GOT3 (cell line): ENCODE data around the gene CCNT2.
A peak's percentile ranks its signal among the peaks of the same experiment; 100 is the strongest.
"Not testable (repeated sequence)": the region's sequence is repeated elsewhere in the genome, so short reads cannot be mapped to it uniquely, and the experiment has no call there.

Experiments used
- DNase-seq: peaks from one replicate; lab custom pipeline; 2025; ENCODE audit warnings: mixed read lengths; lab: John Stamatoyannopoulos, UW

The CCNT2 gene

DNA sequence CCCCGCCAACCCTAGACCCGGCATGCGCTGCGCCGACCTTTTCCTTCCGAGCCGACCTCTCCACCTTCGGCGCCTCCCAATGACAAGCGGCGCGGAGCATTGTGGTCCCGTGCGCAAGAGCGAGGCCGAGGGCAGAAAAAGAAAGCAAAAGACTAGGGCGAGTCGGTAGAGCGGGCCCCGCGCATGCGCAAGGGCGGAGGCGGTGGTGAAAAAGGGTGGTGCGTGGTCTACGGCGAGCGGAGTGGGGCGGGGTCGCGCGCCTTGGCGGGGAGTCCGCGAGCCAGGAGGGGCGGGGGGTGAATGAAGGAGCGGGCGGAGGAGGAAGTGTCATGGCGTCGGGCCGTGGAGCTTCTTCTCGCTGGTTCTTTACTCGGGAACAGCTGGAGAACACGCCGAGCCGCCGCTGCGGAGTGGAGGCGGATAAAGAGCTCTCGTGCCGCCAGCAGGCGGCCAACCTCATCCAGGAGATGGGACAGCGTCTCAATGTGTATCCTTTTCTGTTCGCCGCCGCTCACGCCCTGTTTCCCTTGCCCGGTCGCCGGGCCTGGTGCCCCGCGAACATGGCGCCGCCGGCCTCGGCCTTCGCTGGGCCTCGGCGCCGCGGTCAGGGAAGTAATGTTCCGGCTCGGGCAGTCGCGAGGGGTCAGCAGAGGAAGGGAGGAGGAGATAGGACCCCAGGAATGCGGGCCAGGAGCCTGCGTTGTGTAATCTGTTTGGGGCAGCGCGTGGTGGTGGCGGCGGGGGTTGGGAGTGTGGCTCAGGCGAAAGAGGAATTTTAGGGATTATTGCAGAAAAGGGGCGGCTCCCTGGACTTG, at the start of gene CCNT2:
Gene CCNT2, plus strand, starts transcription at position 297 of the 815 bp plus-strand sequence. Its CDS starts 33 bp downstream, at position 330.
- DNase-seq: peak; percentile 99

DNA sequence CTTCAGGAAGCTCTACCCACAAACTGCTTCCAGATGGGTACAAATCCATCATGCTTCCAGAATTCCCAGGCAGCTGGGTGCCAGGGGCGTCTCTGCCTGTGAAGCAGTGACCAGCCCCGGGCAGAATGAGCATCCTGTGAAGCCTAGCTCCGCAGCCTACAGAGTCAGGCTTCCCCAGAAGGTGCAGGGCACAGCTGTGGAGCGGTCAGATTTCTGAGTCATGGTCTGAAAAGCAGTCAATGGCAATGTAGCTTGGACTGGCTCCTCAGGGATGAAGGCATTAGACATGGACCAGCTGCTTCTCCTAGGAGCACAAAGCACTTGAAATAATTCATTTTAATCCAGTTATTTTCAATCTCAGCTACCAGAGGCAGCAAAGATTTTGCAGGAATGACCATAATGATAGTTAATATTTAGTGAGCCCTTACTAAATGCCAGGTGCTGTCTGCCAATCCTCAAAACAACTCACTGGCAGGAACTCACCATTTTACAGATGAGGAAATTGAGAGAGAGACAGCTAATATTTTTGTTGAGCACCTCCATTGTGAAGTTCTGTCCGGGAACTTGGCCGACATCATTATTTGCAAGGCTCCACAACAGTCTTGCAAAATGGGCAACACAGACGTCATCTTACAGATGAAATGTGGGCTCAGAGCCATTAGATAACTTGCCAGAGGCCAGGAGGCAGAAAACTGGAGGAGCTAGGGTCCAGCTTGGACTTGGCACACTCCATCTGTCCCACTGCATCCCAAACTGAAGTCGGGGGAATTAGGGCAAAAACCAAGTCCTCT, 48.5 kb upstream of the CCNT2 start:
- DNase-seq: no peak

DNA sequence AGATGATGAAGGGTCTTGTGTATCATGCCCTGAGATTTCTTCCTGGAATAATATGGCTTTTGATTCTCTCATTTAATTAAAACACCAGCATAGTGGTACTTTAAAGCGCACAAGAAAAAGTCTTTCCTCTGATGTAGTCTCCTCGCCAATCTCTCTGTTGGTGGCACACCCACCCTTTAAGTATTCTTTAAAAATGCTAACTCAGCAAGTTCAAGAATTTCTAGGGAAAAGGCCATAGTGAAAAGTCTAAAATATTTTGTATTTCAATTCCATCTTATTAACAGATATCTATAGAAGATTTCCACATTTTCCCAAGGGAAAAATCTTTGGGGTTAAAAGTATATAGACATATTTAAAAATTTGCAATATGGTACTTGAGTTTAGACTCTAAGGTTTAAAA, 45.5 kb upstream of the CCNT2 start:
- DNase-seq: no peak

DNA sequence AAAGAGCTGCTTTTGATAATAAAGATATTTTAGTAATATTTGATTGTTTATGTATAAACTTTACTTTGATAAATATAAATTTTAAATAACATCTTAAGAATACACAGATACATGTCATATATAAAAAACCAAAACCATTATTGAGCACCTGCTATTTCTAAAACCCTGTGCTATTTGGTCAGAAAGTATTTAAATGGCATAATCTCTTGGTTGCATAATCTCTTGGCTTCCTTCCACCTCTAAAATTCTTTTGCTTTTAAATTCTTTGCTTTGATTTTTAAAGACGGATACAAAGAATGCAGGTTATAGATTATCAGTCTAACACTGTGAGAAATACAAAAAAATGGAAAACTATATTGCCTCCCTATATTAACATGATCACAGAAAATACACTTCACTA, 43.3 kb upstream of the CCNT2 start:
- no peak for DNase-seq

DNA sequence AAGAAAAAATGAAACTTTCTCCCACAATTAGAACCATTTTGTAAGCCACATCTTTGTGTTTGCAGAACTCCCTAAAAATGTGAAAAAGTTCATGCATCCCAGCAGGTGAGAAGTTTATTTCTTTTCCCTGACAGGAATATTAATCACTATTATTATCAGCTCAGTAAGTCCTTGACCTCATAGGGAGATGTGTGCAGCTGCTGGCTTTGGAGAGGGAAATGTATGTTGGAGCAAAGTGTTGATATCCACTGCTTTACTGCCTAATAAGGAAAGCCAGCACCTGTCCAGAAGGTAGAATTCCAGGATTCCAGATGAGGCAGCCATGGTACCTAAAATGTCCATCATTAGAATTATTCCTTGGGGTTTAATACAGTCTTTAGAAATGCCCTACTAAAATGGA, 35.8 kb upstream of the CCNT2 start:
- no peak for DNase-seq

DNA sequence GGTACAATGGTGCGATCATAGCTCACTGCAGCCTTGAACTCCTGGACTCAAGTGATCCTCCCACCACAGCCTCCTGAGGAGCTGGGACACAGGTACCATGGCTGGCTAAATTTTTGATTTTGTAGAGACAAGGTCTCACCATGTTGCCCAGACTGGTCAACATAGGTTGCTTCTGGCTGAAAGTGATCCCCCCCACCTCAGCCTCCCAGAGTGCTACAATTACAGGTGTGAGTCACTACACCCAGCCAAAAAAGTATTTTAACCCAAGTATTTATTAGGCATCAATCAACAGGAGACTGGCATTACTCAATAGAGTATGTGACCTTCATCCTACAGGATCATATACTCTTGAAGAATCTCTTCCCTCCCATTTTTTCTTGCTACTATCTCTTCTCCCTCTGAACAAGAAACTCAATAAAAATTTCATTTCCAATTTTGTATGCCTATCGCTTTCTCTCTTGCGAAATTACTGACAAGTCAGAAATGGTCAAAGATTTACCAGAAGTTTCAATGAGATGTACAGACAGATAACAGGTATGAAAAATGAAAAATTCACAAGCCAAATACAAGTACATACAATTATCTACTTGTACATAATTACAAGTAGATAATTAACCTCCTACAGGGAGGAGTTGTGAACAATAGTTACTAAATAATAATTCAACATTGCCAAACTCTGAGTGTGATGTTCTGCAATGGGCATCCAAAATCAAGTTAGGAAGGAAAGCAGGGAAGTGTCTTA, 34.9 kb upstream of the CCNT2 start:
- no peak for DNase-seq

DNA sequence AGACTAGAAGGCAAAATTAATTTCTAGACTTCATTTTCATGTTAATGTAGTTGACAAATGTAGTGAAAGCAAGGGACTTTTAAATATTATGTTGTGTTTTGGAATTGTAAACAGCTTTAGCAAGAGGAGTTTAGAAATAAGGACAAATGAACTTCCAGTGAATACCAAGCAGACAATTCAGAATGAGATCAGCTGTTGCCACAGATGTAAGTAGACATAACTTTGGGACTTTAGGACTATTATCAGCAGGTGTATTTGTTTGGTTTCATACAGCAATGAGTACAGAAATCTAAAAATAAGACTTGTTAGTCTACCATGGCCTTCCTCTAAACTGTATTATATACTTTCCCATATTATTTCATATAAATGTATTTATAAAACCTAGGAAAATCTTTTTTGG, 34.2 kb upstream of the CCNT2 start:
- no peak for DNase-seq

DNA sequence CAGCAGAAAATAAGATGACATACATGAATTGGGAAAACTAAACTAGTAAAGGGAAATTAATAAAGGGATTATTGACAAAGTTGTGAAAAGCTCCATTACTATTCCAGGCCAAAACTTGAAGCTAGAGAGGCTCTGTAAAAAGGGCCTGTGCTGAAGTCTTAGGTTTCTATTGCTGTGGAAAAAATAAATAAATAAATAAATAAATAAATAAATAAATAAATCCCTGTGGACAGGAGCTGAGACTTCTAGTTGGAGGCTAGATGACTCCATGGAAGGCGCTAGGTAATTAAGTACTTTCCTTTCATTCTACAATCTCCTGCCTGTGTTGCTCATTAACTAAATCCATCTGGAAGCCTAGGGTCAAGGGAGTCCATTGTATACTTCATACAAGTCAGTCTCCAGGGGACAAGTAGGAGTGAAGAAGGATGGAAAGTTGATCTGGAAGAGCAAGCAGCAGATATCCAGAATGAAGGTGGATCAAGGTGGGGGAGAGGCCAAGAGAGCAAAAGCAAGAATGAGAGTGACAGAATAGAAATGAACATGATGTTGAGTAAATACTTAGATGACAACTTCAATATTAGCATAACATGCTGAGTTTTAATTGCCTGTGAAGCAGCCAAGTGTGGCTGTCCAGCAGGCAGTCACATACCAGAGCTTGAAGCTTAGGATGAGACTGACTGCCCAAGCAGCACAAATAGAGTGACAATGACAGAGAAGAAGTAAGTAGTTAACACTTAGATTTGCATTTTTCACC, 26.2 kb upstream of the CCNT2 start:
- DNase-seq: no peak

DNA sequence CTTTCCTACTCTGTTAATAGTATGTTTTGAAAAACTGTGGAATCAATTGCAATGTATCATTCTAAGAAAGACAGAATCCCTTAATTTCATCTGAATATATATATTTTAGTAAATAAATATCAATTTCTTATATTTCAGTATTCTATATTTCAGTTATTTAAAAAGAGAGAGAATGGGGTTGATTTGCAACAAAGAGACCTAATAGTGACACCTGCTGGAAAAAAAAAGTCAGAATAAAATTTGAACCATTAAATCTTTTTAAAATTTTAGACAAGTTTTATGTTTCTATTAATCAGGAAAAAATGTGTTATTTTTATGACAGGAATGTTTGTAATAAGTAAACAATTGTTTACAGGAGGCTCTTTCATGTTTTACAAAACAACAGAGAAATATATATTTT, 20.7 kb upstream of the CCNT2 start:
- DNase-seq: no peak

DNA sequence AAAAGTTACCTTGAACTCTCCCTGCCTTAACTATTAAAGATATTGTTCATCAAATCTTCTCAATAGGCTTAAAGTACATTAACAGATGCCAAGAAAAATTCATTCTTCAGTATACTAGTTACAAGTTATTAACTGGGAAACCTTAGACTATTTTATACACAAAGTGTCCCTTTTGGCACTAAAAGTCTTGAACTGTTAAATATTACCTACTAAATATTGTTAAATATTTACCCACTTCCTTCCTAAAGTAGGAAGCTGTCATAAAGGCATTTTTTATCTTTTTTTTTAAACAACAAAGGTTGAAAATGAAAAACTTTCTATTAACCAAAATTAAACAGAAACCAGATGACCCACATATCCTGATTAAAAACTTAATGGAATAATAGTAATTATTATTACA, 19.4 kb upstream of the CCNT2 start:
- no peak for DNase-seq

DNA sequence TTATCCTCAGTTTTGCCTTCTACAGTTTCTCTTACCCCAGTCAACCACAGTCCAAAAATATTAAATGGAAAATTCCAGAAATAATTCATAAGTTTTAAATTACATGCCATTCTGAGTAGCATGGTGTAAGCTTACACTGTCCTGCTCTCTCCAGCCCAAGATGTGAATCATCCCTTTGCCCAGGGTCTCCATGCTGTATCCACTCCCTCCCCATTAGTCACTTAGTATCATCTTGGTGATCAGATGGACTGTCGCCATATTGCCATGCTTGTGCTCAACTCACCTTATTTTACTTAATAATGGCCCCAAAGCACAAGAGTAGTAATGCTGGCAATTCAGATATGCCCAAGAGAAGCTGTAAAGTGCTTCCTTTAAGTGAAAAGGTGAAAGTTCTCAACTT, 18.5 kb upstream of the CCNT2 start:
- DNase-seq: no peak

DNA sequence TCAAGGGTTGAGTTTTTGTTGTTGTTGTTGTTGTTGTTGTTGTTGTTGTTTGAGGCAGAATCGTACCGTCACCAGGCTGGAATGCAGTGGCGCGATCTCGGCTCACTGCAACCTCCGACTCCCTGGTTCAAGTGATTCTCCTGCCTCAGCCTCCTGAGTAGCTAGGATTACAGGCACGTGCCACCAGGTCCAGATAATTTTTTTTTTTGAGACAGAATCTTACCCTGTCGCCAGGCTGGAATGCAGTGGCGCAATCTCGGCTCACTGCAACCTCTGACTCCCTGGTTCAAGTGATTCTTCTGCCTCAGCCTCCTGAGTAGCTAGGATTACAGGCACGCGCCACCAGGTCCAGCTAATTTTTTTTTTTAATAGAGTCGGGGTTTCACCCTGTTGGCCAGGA, 14.9 kb upstream of the CCNT2 start:
- DNase-seq: not testable (repeated sequence)

DNA sequence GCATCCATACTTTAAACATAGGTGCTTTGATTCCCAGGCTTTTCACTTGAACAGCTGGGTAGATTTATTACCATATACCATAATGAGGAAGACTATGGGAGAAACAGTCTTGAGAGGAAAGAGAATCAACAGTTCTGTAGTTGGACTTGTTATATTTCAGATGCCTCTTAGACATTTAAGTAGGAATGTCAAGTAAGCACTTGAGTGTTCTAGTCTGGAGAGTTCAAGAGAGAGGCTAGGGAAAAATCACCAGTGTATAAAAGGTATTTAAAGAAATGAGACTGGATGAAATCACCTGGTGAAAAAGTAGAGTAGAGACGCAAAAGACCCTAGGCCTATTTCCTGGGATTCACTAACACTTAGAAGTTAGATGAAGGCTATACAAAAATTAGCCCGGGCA, 13.5 kb upstream of the CCNT2 start:
- no peak for DNase-seq

DNA sequence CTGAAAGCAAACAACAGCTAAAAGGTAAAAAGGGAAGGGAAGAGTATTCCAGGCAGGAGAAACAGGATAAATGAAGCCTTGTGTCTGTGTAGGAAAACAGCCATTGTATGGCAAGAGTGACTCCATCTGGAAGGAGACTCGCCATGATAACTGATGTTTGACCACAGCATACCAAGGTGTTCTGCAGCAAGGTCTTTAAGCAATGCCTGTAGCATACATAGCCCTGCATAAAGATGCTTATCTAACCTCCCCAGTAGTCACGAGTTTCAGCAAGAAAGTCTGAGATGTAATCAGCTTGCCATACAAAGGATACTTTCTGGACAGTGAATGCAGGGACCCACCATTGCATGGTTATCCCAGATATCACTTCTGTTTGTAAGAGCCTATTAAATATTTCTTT, 11.9 kb upstream of the CCNT2 start:
- DNase-seq: no peak

DNA sequence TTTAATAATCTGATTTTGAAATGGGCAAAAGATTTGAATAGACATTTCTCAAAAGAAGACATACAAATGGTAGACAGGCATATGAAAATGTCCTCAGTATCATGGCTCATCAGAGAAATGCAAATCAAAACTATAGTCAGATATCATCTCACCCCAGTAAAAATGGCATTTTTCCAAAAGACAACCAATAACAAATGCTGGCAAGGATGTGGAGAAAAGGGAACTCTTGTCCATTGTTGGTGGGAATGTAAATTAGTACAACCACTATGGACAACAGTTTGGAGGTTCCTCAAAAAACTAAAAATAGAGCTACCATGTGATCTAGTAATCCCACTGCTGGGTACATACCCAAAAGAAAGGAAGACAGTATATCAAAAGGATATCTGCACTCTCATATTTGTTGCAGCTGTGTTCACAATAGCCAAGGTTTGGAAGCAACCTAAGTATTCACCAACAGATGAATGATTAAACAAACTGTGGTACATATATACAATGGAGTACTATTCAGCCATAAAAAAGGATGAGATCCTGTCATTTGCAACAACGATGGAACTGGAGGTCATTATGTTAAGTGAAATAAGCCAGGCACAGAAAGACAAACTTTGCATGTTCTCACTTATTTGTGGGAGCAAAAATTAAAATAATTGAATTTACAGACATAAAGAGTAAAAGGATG, 11.0 kb upstream of the CCNT2 start:
- DNase-seq: not testable (repeated sequence)

DNA sequence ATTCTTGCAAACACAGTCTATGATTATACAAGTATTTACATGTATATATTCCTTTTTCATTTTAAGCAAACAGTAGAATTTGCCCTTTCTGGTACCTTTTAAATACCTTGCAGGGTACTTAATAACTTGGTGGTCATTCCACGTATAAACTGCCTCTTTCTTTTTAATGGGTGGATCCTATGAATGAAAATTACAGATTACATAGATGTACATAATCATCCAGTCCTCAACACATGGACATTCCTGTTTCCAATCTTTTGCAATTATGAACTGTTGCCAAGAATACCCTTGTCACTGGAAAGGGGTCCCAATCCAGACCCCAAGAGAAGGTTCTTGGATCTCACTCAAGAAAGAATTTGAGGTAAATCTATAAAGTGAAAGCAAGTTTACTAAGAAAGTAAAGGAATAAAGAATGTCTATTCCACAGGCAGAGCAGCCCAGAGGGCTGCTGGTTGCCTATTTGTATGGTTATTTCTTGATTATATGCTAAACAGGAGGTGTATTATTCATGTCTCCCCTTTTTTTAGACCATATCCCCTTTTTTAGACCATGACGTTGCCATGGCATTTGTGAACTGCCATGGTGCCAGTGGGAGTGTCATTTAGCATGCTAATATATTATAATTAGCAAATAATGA, 7.7 kb upstream of the CCNT2 start:
- no peak for DNase-seq

DNA sequence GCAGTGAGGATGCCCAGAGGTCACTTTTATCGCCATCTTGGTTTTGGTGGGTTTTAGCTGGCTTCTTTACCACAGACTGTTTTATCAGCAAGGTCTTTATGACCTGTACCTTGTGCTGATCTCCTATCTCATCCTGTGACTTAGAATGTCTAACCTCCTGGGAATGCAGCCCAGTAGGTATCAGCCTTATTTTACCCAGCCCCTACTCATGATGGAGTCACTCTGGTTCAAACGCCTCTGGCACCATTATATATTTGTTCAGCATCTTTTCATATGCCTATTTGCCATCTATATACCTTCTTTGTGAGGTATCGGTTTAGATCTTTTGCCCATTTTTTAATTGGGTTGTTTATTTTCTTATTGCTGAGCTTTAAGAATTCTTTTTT, 7.2 kb upstream of the CCNT2 start:
- DNase-seq: no peak

DNA sequence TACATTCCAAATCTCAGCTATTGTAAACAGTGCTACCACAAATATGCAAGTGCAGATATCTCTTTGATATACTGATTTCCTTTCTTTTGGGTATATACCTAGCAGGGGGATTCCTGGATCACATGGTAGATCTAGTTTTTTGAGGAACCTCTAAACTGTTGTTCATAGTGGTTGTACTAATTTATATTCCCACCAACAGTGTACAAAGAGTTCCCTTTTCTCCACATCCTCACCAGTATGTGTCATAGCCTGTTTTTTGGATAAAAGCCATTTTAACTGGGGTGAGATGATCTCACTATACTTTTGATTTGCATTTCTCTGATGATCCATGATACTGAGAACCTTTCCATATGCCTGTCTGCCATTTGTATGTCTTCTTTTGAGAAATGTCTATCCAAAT, 6.3 kb upstream of the CCNT2 start:
- no peak for DNase-seq

DNA sequence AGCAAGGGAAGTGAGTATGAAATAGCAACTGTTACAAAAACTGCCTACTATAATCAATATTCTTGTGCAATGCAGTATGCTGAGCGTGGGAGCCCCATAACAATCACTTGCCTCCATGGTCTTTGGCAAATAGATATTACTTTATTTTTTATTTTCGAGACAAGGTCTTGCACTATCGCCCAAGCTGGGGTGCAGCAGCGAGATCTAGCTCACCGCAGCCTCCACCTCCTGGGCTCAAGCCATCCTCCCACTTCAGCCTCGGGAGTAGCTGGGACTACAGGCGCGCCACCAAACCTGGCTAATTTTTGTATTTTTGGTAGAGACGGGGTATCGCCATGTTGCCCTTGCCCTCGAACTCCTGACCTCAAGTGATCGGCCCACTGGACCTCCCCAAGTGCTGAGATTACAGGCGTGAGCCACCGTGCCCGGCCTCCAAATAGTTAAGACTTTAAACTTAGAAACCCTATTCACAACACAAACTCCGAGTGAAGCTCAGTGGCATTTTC, 1.2 kb upstream of the CCNT2 start:
- DNase-seq: no peak

DNA sequence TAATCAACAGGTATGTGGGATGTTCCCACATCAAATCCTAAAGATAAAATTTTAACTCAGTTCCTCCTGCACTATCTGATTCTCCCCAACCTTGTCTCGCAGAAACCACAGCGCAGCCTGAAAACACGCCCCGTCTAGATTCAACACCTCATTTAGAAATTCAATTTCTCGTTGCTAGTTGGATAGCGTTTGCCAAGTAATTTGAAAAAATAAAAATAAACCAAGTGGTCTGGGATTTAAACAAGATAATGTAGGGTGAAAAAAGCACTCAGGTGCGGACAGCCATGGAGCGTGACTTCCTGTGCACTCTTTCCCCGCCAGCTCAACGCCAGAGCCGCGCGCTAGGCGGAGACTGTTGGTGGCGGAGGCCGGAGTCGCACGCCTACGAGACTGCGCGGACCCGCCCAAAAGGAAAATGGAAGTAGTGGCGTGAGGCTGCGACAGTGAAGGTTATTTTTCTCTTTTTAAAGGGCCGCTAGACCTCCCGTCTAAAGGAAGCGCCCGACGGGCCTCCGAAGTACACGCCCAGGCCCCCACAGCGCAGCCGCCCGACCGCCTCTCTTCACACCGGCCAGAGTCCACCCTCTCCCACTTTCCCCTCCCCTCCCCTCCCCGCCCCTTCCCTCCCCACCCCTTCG, 615 bp upstream of the CCNT2 start:
- no peak for DNase-seq
